T-helper 1 cell treated with Interleukin-12 subunit alpha and Interleukin-12 subunit beta and Interleukin-4 antibody, amounts not matched to agents 30 ng/mL and 1 ng/mL, for 36 hours (primary cell): ENCODE data around the gene ANXA2R. TPM values are rescaled to one million over a fixed set of nuclear protein-coding genes. Genes with fewer than 3 reads are reported as not detected.
"Not testable (repeated sequence)": the region's sequence is repeated elsewhere in the genome, so short reads cannot be mapped to it uniquely, and the experiment has no call there.

ENCODE experiments used
- intact Hi-C: fragments of 100-400 bp; cut with micrococcal nuclease; formaldehyde crosslinking; loops from one replicate; pipeline ENCODE4 v1.15.1; 2024
- total RNA-seq: library from RNA; stranded (reverse); gene quantifications from 2 replicates; pipeline ENCODE4 v1.2.3, GENCODE V29; 2022

Gene ANXA2R
- total RNA-seq, 1 donor from 2014 or later, result 9.7 TPM

- intact Hi-C loops, result no loop called here
Observed at GRCh38 chr5:43036856-43037635, 3.1 kb downstream of the ANXA2R start.

GRCh38 chr5:43036409-43036808 is 3.7 kb downstream of the ANXA2R start:
- intact Hi-C loops, result no loop called here

- intact Hi-C loops, result no loop called here
Observed at GRCh38 chr5:43034591-43034968, 5.5 kb downstream of the ANXA2R start.

- intact Hi-C loops, result no loop called here
Observed at GRCh38 chr5:43033841-43034590, 6.1 kb downstream of the ANXA2R start.

- intact Hi-C loops, result no loop called here
Observed at GRCh38 chr5:43027054-43027785, 12.9 kb downstream of the ANXA2R start.

GRCh38 chr5:43025184-43025950 is 14.8 kb downstream of the ANXA2R start:
- intact Hi-C loops, result not testable (repeated sequence)

- intact Hi-C loops, result no loop called here
Observed at GRCh38 chr5:43024217-43024616, 15.9 kb downstream of the ANXA2R start.

GRCh38 chr5:43021151-43021550 is 19.0 kb downstream of the ANXA2R start:
- intact Hi-C loops, result loop anchor here (2.0 kb wide), 1 partner anchor 376 kb away; no protein-coding TSS in a partner anchor

- intact Hi-C loops, result loop anchor here (1.0 to 2.0 kb wide), 12 partner anchors 10 to 495 kb away; partner anchors contain the start of genes ANXA2R, C5orf34, HMGCS1 and TMEM267
Observed at GRCh38 chr5:43020399-43020746, 19.7 kb downstream of the ANXA2R start.

GRCh38 chr5:43019614-43020398 is 20.3 kb downstream of the ANXA2R start:
- intact Hi-C loops, result loop anchor here (1.0 to 2.0 kb wide), 12 partner anchors 10 to 495 kb away; partner anchors contain the start of genes ANXA2R, C5orf34, HMGCS1 and TMEM267

- intact Hi-C loops, result no loop called here
Observed at GRCh38 chr5:43019291-43019613, 20.9 kb downstream of the ANXA2R start.

GRCh38 chr5:43017428-43017815 is 22.7 kb downstream of the ANXA2R start:
- intact Hi-C loops, result loop anchor here (1.0 kb wide), 2 partner anchors 9 to 22 kb away; no protein-coding TSS in a partner anchor

- intact Hi-C loops, result no loop called here
Observed at GRCh38 chr5:43016217-43016779, 23.8 kb downstream of the ANXA2R start.

- intact Hi-C loops, result no loop called here
Observed at GRCh38 chr5:43014522-43014921, 25.6 kb downstream of the ANXA2R start.

GRCh38 chr5:43010935-43011315 is 29.2 kb downstream of the ANXA2R start:
- intact Hi-C loops, result no loop called here

GRCh38 chr5:43008363-43009153 is 31.6 kb downstream of the ANXA2R start:
- intact Hi-C loops, result loop anchor here (1.0 to 5.0 kb wide), 11 partner anchors 9 to 1136 kb away; partner anchors contain the start of genes ANXA2R, HMGCS1, NIM1K and OXCT1

- intact Hi-C loops, result loop anchor here (1.0 to 5.0 kb wide), 12 partner anchors 9 to 1136 kb away; partner anchors contain the start of genes ANXA2R, HMGCS1, NIM1K and OXCT1
Observed at GRCh38 chr5:43007911-43008362, 32.2 kb downstream of the ANXA2R start.

- intact Hi-C loops, result loop anchor here (1.0 to 5.0 kb wide), 3 partner anchors 12 to 1135 kb away; partner anchors contain the start of genes OXCT1 and TMEM267
Observed at GRCh38 chr5:43007246-43007910, 32.7 kb downstream of the ANXA2R start.
